IPS-15b (cell line): ENCODE results near the gene METRN.
A peak's percentile ranks its signal among the peaks of the same experiment; 100 is the strongest.

Source experiments
- H3K27me3 ChIP-seq: one replicate; pipeline ENCODE4 v1.6.1; 2013; ENCODE audit warnings: low read length; ENCODE audit not compliant: control insufficient read depth, insufficient read depth
- H3K36me3 ChIP-seq: one replicate; pipeline ENCODE4 v1.6.1; 2013; ENCODE audit warnings: low read length; ENCODE audit not compliant: control insufficient read depth, insufficient read depth
- H3K4me1 ChIP-seq: one replicate; pipeline ENCODE4 v1.6.1; 2013; ENCODE audit warnings: mild to moderate bottlenecking, low read length; ENCODE audit not compliant: control insufficient read depth, insufficient read depth
- H3K4me3 ChIP-seq: one replicate; pipeline ENCODE4 v1.5.1; 2013; ENCODE audit warnings: low read depth, low read length
- H3K9ac ChIP-seq: one replicate; pipeline ENCODE4 v1.6.1; 2013; ENCODE audit warnings: low read depth, mild to moderate bottlenecking, low read length
- H3K9me3 ChIP-seq: one replicate; pipeline ENCODE4 v1.6.1; 2013; ENCODE audit warnings: mild to moderate bottlenecking, low read length; ENCODE audit not compliant: control insufficient read depth, insufficient read depth

Gene METRN

DNA sequence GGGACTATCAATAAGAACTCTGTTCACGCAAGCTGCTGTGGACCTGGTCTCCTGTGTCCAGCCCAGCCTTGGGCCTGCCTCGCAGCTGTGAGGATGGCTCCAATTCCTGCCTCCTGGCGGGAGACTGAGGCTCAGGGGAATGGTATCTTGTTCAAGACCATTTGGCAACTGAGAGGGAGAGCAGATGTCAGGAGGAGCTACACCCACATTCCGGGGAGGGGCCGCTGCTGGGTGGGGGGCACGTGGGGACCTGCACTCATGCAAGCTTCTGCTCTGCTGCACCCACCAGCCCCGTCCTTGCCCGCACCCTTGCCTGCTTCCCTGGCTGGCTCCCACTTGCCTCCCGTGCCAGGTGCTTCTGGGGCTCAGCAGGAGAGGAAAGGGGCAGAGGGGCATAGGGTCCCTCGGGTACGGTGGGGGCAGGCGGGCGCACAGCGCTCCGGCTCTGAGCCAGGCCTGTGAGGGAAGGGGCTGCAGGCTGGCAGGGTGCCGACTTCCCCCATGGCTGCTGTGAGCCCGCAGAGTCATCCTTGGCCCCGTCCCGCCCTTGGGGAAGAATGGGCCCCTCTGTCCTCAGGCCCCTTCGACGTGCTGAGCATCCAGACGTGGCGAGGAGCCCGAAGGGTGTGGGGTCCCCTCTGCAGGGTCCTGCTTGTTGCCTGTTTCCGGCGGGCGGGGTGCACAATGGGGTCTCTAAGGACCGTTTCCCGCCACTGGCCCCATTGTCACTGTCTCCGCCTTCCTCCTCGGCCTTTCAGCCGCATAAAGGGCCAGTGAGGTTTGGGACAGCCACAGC lies 2.7 kb downstream of the METRN start:
- Histone ChIP-seq H3K9ac (no peak overlapping the region), H3K9me3 (no peaks in the 10 kb centered on the region), H3K4me3 (no peak overlapping the region), H3K36me3 (peaks cover 6% of the 10 kb centered on the region), H3K27me3 (peaks cover 15% of the 10 kb centered on the region), H3K4me1 (peaks cover 4% of the 10 kb centered on the region)

- H3K4me3 ChIP-seq, result no peak overlapping the region
- peaks cover 15% of the 10 kb centered on the region for H3K27me3 ChIP-seq
- peaks cover 9% of the 10 kb centered on the region for H3K36me3 ChIP-seq
- no peaks in the 10 kb centered on the region for H3K9me3 ChIP-seq
- peaks cover 4% of the 10 kb centered on the region for H3K4me1 ChIP-seq
- no peak overlapping the region for H3K9ac ChIP-seq
Observed at GRCh38 chr16:718389-718788, 3.5 kb downstream of the METRN start.

DNA sequence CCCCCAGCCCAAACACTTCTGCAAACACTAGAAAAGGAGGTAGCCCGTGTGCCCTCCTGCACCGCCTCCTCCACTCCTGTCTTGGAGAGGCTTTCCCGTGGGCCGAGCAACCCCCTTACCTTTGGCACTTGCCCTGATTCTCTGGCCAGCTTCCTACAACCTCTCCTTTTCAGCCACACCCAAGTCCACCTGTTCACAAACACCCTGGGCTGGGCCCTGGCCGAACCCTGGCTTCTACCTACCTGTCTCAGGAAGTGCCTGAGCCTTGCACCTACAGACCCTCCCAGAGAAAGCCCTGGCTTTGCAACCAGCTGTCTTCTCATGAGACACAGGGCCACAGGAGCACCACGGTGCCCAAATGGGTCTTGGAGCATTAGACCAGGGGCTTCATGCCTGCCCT lies 4.0 kb downstream of the METRN start:
- no peak overlapping the region for H3K4me3 ChIP-seq
- peaks cover 4% of the 10 kb centered on the region for H3K4me1 ChIP-seq
- peaks cover 9% of the 10 kb centered on the region for H3K36me3 ChIP-seq
- no peak overlapping the region for H3K9ac ChIP-seq
- H3K27me3 ChIP-seq, result peaks cover 10% of the 10 kb centered on the region
- H3K9me3 ChIP-seq, result no peaks in the 10 kb centered on the region

GRCh38 chr16:719815-720446 lies 5.0 kb downstream of the METRN start:
- peaks cover 9% of the 10 kb centered on the region for H3K36me3 ChIP-seq
- no peaks in the 10 kb centered on the region for H3K9me3 ChIP-seq
- peaks cover 4% of the 10 kb centered on the region for H3K4me1 ChIP-seq
- peaks cover 8% of the 10 kb centered on the region for H3K27me3 ChIP-seq
- H3K9ac ChIP-seq, result no peak overlapping the region
- H3K4me3 ChIP-seq, result peak overlapping the region; percentile 76

DNA sequence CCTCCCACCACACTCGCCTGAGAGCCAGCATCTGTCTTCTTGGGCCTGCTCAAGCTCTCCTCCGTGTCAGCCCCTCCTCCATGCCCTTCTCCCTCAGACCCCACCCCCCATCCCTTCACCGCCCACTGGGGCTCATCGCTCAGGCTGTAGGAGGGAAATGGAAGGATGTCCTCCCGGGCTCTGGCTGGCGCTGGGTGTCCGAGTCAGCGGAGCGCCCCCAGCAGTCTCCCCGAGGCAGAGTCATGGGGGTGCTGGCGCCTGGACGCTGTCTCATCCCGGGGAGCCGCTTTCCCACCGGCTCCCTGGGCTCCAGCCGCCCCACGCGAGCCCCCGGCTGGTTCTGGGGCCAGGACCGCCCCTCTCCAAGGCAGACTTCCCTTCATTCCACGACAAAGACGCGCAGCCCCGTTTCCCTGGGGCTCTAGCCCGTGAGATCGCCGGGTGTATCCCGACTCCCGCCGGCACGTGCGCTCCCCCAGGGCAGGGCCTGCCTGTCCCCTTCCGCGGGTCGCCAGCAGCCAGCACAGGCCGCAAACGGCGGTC lies 5.6 kb downstream of the METRN start:
- peak overlapping the region; percentile 91 for H3K9ac ChIP-seq
- peak overlapping the region; percentile 76 for H3K4me3 ChIP-seq

DNA sequence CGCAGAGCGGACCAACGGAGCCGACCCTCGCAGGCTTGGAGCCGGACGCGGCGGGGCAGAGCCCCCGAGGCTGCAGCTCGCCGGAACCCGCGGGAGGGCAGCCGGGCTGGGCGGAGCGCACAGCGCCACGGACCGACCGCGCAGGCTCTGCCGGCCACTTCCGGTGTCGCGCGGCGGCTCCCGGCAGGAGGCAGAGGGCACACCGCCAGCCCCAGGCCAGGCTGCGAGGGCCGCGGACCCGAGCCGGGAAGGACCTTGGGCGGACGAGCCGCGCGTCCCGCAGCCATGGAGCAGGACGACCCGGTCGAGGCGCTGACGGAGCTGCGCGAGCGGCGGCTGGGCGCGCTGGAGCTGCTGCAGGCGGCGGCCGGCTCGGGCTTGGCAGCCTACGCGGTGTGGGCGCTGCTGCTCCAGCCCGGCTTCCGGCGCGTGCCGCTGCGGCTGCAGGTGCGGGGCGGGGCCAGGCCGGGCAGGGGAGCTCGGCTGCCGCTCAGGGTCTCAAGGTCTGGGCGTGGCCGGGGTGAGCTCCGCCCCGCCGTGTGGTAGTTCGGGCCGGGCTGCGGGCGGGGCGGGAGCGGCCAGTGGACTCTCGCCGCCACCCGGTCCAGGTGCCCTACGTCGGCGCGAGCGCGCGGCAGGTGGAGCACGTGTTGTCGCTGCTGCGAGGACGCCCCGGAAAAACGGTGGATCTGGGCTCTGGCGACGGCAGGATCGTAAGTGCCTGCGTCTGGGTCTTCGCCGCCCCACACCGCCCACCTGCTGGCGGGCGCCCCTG lies 6.3 kb downstream of the METRN start, which contains the start of gene ANTKMT:
Gene ANTKMT (plus strand): TSS at position 157 of the 775 bp plus-strand sequence. CDS start 129 bp downstream, at position 286.
- Histone ChIP-seq H3K9ac (peak within 1 kb of the TSS; percentile 91), H3K9me3 (no peaks in the 10 kb centered on the region), H3K4me1 (peaks cover 2% of the 10 kb centered on the region), H3K27me3 (peaks cover 13% of the 10 kb centered on the region), H3K36me3 (peaks cover 9% of the 10 kb centered on the region), H3K4me3 (peak within 1 kb of the TSS; percentile 76)

More for the DNA sequence above, 5.6 kb downstream of the METRN start:
- H3K27me3 ChIP-seq, result peaks cover 9% of the 10 kb centered on the region
- peaks cover 4% of the 10 kb centered on the region for H3K4me1 ChIP-seq
- peaks cover 9% of the 10 kb centered on the region for H3K36me3 ChIP-seq
- no peaks in the 10 kb centered on the region for H3K9me3 ChIP-seq

DNA sequence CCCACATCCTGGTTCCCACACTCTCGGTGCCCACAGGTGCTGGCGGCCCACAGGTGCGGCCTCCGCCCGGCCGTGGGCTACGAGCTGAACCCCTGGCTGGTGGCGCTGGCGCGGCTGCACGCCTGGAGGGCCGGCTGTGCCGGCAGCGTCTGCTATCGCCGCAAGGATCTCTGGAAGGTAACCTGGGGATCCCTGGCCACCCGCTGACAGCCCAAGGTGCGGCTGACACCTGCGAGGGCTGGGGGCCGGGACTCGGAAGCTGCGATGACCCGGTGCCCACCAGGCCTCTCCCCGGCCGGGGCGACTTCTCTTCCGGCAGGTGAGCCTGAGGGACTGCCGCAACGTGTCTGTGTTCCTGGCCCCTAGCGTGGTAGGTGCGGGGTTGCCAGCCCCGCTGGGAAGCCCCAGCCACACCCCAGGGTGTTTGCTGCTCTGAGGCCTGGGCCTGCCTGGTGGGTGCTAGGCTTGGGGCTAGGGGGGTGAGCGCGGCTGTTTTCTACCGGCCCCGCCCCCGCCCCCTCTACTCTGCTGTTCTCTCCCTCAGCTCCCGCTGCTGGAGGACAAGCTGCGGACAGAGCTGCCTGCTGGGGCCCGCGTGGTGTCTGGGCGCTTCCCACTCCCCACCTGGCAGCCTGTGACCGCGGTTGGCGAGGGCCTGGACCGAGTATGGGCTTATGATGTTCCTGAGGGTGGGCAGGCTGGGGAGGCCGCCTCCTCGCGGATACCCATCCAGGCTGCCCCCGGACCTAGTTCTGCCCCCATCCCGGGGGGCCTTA lies 7.0 kb downstream of the METRN start:
- Histone ChIP-seq H3K4me1 (peaks cover 4% of the 10 kb centered on the region), H3K27me3 (peaks cover 8% of the 10 kb centered on the region), H3K4me3 (peak overlapping the region; percentile 43), H3K9ac (no peak overlapping the region), H3K36me3 (peaks cover 9% of the 10 kb centered on the region), H3K9me3 (no peaks in the 10 kb centered on the region)

- Histone ChIP-seq H3K9ac (no peak overlapping the region), H3K27me3 (peaks cover 8% of the 10 kb centered on the region), H3K9me3 (no peaks in the 10 kb centered on the region), H3K4me1 (peaks cover 4% of the 10 kb centered on the region), H3K4me3 (no peak overlapping the region), H3K36me3 (peaks cover 9% of the 10 kb centered on the region)
Observed at GRCh38 chr16:722835-723633, 8.1 kb downstream of the METRN start.

- Histone ChIP-seq H3K4me1 (peaks cover 4% of the 10 kb centered on the region), H3K27me3 (peaks cover 8% of the 10 kb centered on the region), H3K9ac (no peak overlapping the region)
Observed at GRCh38 chr16:723695-724094, 8.8 kb downstream of the METRN start.

GRCh38 chr16:724188-725040 lies 9.5 kb downstream of the METRN start:
- Histone ChIP-seq H3K27me3 (peaks cover 8% of the 10 kb centered on the region), H3K9me3 (no peaks in the 10 kb centered on the region), H3K36me3 (peaks cover 9% of the 10 kb centered on the region), H3K4me3 (no peak overlapping the region), H3K9ac (no peak overlapping the region), H3K4me1 (peaks cover 4% of the 10 kb centered on the region)

More at GRCh38 chr16:723695-724094, 8.8 kb downstream of the METRN start:
- peaks cover 9% of the 10 kb centered on the region for H3K36me3 ChIP-seq
- H3K9me3 ChIP-seq, result no peaks in the 10 kb centered on the region
- H3K4me3 ChIP-seq, result no peak overlapping the region
